GM19397 (cell line): Measurements from ENCODE around the gene CYP4F2.
"Not testable (repeated sequence)": the region's sequence is repeated elsewhere in the genome, so short reads cannot be mapped to it uniquely, and the experiment has no call there.

Experiments used
- ATAC-seq: cut with Tn5 transposase; IDR thresholded peaks from one replicate; pipeline ENCODE4 v1.9.1; 2021; ENCODE audit warnings: mild to moderate bottlenecking, moderate library complexity; ENCODE audit not compliant: unreplicated experiment

CYP4F2 gene

DNA sequence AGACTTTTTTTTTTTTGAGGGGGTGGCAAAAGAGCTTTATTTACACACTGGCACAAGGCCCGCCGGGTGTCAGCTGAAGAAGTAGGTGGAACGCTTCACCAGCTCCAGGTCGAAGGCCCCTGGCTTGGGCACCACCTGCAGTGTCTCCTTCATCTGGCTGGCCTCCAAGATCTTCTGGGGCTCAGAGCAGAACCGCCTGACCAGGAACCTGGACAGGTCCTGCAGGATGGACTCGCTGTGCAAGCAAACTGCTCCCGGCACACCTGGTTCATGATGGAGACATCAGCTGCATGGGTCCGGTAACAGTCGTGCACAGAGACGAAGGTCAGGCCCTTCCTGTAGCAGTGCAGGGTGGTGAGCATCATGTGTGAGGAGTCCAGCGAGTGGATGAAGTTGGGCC is 4.4 kb upstream of the CYP4F2 start:
- ATAC-seq: no peak

DNA sequence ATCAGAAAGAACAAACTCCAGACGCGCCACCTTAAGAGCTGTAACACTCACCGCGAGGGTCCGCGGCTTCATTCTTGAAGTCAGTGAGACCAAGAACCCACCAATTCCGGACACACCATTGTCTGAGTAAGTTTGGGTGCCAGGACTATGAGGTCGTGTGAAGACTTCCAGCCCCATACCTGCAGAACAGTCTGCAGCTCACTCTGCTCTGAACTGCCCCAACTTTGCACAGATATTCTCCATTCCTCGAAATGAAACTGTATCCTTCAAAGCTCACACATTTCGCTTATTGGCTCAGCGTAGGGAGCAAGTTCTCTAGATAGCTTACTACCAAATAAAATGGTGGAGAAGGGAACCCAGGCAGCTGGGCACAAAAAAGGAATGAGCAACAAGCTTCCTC is 2.6 kb upstream of the CYP4F2 start:
- no peak for ATAC-seq

DNA sequence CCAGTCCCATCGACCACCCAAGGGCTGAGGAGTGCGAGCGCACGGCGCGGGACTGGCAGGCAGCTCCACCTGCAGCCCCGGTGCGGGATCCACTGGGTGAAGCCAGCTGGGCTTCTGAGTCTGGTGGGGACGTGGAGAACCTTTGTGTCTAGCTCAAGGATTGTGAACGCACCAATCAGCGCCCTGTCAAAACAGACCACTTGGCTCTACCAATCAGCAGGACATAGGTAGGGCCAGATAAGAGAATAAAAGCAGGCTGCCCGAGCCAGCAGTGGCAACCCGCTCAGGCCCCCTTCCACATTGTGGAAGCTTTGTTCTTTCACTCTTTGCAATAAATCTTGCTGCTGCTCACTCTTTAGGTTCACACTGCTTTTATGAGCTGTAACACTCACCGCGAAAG is 2.2 kb upstream of the CYP4F2 start:
- ATAC-seq: not testable (repeated sequence)

DNA sequence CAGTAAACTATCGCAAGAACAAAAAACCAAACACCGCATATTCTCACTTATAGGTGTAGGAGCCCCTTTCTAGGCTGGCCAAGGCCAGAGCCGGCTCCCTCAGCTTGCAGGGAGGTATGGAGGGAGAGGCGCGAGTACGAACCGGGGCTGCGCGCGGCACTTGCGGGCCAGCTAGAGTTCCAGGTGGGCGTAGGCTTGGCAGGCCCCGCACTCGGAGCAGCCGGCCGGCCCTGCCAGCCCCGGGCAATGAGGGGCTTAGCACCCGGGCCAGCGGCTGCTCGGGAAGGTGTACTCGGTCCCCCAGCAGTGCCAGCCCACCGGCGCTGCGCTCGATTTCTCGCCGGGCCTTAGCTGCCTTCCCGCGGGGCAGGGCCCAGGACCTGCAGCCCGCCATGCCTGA is 1.7 kb upstream of the CYP4F2 start:
- ATAC-seq: not testable (repeated sequence)

- ATAC-seq: no peak
Measured at GRCh38 chr19:15897026-15897737, 692 bp downstream of the CYP4F2 start.

- no peak for ATAC-seq
Measured at GRCh38 chr19:15895876-15896430, 1.9 kb downstream of the CYP4F2 start.

- no peak for ATAC-seq
Measured at GRCh38 chr19:15894359-15894758, 3.5 kb downstream of the CYP4F2 start.

DNA sequence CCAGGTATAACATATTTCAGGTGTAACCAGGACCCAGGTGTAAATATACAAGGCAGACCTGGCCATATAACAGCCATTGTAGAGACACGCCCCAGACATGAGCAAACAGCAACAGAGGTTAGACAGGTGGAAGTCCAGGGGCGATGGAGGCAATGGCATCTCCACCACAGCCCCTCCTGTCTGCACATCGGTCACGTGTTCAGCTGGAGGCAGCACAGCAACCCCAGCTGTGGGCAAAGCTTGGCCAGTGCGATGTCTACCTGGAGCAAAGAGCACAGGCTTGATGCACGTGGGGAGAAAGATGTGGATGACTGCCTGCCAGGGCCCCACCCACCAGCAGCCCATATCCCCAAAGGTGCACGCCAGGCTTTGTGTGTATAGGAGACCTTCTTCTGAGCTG is 4.4 kb downstream of the CYP4F2 start:
- ATAC-seq: no peak

- ATAC-seq: no peak
Measured at GRCh38 chr19:15892012-15892411, 5.9 kb downstream of the CYP4F2 start.

- no peak for ATAC-seq
Measured at GRCh38 chr19:15891434-15891833, 6.4 kb downstream of the CYP4F2 start.

DNA sequence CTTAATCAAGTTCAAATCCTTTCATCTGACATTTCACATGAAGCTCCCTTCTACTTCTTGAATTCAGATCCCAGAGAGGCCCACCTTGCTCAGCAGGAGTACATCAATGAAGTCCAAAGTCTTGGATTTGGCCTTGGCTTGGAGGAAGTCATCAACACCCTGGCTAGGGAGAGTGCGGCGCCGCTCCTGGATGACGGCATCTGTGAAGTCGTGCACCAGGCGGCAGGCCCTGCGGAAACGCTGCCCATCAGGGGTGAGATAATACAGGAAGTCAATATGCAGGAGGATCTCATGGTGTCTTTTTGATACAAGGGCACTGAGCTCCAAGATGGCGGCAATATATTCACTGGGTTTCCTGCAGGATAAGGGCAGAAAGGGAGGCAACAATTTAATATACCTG is 8.5 kb downstream of the CYP4F2 start:
- not testable (repeated sequence) for ATAC-seq

DNA sequence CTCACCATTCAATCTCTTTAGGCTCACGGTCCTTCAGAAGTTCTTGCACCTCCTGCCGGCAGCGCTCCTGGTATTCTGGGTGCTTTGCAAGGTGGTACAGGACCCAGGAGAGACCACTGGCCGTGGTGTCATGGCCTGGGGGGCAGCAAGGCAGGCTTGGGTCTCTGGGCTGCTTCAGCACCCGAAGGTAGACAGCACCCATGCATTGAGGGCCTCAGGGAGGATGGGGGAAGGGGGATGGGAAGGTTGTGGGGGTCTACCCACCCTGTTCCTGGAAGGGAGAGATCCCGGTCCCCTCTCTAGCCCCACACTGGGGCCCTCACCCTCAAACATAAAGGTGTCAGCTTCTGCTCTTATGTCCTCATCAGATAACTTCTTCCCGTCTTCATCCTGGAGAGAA is 12.0 kb downstream of the CYP4F2 start:
- ATAC-seq: no peak

DNA sequence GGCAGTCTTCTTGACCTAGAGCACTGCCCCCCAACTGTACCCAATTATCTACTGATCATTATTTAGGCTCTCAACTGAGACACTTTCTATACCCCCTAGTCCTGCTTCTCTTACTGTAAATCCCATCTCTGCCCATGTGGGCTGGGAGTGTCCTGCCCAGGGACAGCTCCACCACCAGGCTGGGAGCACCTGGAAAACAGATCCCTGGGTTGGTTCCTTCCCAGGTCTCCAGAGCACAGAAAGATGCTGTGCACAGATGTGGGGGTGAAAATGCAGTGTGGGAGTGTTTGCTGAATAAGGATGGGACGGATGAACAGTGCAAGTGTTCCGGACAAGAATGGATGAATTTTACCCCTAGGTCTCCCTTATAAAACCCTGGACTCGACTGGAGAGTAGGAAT is 12.7 kb downstream of the CYP4F2 start:
- ATAC-seq: no peak

- ATAC-seq: not testable (repeated sequence)
Measured at GRCh38 chr19:15883329-15883728, 14.5 kb downstream of the CYP4F2 start.

- ATAC-seq: no peak
Measured at GRCh38 chr19:15874821-15875474, 22.9 kb downstream of the CYP4F2 start.

GRCh38 chr19:15873771-15874170 is 24.1 kb downstream of the CYP4F2 start:
- not testable (repeated sequence) for ATAC-seq

DNA sequence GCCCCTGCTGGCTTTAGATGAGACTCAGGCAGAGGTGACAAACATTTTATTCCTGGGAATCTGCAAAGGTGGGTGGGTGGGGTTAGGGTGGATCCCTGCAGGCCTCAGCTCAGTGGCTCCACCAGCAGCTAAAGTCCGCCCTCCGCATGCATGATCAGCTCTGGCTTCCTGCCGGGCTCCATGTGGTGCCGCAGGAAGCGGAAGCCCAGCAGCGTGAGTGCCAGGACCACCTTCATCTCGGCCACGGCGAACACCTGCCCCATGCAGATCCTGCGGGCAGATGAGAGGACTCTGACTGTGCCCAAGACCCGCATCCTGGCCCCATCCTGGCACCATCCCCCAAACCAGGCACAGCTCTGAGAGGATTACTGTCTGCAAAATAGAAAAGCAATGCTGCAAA is 26.3 kb downstream of the CYP4F2 start:
- ATAC-seq: no peak

DNA sequence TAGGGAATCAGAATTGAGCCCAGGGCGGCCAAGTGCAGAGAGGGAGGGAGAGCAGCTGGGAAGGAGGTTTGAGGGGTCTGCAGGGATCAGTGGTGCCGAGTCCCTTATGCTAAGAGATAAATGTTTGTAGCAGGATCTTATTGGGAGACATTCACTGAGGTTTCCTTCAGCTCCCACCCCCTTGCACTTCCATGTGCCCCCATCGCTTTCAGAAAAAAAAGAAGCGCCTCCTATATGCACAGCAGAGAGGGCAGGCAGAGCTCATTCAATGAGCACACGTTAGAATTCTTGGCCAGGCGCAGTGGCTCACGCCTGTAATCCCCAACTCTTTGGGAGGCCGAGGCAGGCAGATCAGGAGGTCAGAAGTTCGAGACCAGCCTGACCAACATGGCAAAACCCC is 28.0 kb downstream of the CYP4F2 start:
- no peak for ATAC-seq

DNA sequence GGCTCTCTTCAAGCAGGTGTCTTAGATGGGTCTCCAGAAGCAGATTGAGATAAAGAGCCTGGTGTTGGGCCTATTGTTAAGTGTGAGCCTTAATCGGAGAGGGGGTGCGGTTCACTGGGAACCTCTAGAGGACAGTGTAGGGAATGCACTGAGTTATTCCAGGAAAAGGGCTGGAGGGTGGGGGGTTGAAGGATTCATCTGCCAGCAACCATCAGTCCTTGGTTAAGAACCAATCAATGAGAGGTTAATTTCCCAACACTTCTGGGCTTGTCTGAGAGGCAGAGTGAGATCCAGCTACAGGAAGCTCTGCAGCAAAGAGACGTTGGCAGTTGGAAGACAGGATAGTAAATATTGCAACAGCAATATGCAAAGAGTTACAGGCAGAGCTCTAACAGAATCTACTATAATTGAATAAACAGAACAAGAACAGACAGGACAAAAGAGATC is 28.7 kb downstream of the CYP4F2 start:
- ATAC-seq: no peak

DNA sequence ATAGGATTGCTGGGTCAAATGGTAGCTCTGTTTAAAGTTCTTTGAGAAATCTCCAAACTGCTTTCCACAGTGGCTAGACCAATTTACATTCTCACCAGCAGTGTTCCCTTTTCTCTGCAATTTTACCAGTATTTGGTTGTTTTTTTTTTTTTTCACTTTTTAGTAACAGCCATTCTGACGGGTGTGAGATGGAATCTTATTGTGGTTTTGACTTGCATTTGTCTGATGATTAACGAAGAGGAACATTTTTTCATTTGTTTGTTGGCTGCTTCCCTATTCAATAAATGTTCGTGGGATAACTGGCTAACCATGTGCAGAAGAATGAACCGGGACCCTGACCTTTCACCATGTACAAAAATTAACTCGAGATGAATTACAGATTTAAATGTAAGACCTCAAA is 31.2 kb downstream of the CYP4F2 start:
- no peak for ATAC-seq

- no peak for ATAC-seq
Measured at GRCh38 chr19:15864824-15865223, 33.0 kb downstream of the CYP4F2 start.

GRCh38 chr19:15863272-15863671 is 34.6 kb downstream of the CYP4F2 start:
- ATAC-seq: no peak
